Neural progenitor cell (in vitro differentiated cells): ENCODE measurements around the gene INTS1. TPM values are rescaled to one million over a fixed set of nuclear protein-coding genes. Genes with fewer than 3 reads are reported as not detected.

Experiments used
- DNase-seq: peaks from one replicate; pipeline ENCODE4 v3.0.0-alpha.2; 2016; ENCODE audit warnings: low spot score
- H2AFZ ChIP-seq: fragments of 200-600 bp; sonication (generic); replicated peaks from 2 replicates; pipeline ENCODE4 v1.6.1; 2016; ENCODE audit warnings: antibody characterized with exemption
- H3F3A ChIP-seq: fragments of 200-600 bp; sonication (generic); 2 replicates; pipeline ENCODE4 v1.6.1; 2016; ENCODE audit warnings: antibody characterized with exemption, low read depth
- H3K27ac ChIP-seq: fragments of 200-600 bp; sonication (generic); 2 replicates; pipeline ENCODE4 v1.5.1; 2016; ENCODE audit warnings: mild to moderate bottlenecking
- H3K27me3 ChIP-seq: fragments of 200-600 bp; sonication (generic); 2 replicates; pipeline ENCODE4 v1.6.1; 2016; ENCODE audit warnings: mild to moderate bottlenecking, moderate library complexity
- H3K36me3 ChIP-seq: fragments of 200-600 bp; sonication (generic); 2 replicates; pipeline ENCODE4 v1.5.1; 2016
- H3K4me1 ChIP-seq: fragments of 200-600 bp; sonication (generic); 2 replicates; pipeline ENCODE4 v1.6.1; 2016; ENCODE audit warnings: mixed run types
- H3K4me2 ChIP-seq: fragments of 200-600 bp; sonication (generic); 2 replicates; pipeline ENCODE4 v1.6.1; 2016
- H3K4me3 ChIP-seq: fragments of 200-600 bp; sonication (generic); 2 replicates; pipeline ENCODE4 v1.5.1; 2016
- H3K79me2 ChIP-seq: fragments of 200-600 bp; sonication (generic); 2 replicates; pipeline ENCODE4 v1.6.1; 2016; ENCODE audit warnings: low read depth
- H3K9ac ChIP-seq: fragments of 200-600 bp; sonication (generic); 2 replicates; pipeline ENCODE4 v1.6.1; 2016
- H3K9me3 ChIP-seq: fragments of 200-600 bp; sonication (generic); 2 replicates; pipeline ENCODE4 v1.5.1; 2016; ENCODE audit warnings: low read depth
- H4K20me1 ChIP-seq: fragments of 200-600 bp; sonication (generic); 2 replicates; pipeline ENCODE4 v1.6.1; 2016; ENCODE audit warnings: low read depth
- H3K27ac Mint-ChIP-seq: 3 replicates; pipeline ENCODE4 v1.8.0; 2021; ENCODE audit warnings: mixed read lengths
- H3K27me3 Mint-ChIP-seq: 2 replicates; pipeline ENCODE4 v1.8.0; 2022; ENCODE audit warnings: low read depth, mild to moderate bottlenecking, inconsistent platforms, moderate library complexity, mixed read lengths; ENCODE audit not compliant: insufficient read depth
- H3K36me3 Mint-ChIP-seq: 3 replicates; pipeline ENCODE4 v1.8.0; 2021; ENCODE audit warnings: mixed read lengths
- H3K4me1 Mint-ChIP-seq: 3 replicates; pipeline ENCODE4 v1.8.0; 2021; ENCODE audit warnings: mixed read lengths
- H3K4me3 Mint-ChIP-seq: 3 replicates; pipeline ENCODE4 v1.8.0; 2021; ENCODE audit warnings: mild to moderate bottlenecking, moderate library complexity, mixed read lengths
- H3K9me3 Mint-ChIP-seq: 3 replicates; pipeline ENCODE4 v1.8.0; 2020; ENCODE audit warnings: mixed read lengths
- CTCF ChIP-seq: fragments of 200-600 bp; sonication (generic); IDR thresholded peaks from 2 replicates; pipeline ENCODE4 v1.5.1; 2017; ENCODE audit warnings: antibody characterized with exemption, mild to moderate bottlenecking
- EZH2 ChIP-seq: fragments of 200-600 bp; sonication (generic); IDR thresholded peaks from 2 replicates; pipeline ENCODE4 v1.6.1; 2017; ENCODE audit warnings: antibody characterized with exemption, mild to moderate bottlenecking, moderate library complexity
- EZH2phosphoT487 ChIP-seq: fragments of 200-600 bp; sonication (generic); IDR thresholded peaks from 2 replicates; pipeline ENCODE4 v1.6.1; 2017; ENCODE audit warnings: antibody characterized with exemption
- total RNA-seq: library from RNA; depleted of rRNA; stranded (reverse); fragments of >200 nt; gene quantifications from 2 replicates; pipeline ENCODE4 v1.2.3, GENCODE V29; 2015; ENCODE audit warnings: low replicate concordance

Gene INTS1
- total RNA-seq, 1 donor from 2014 or later: 16.5 TPM

DNA sequence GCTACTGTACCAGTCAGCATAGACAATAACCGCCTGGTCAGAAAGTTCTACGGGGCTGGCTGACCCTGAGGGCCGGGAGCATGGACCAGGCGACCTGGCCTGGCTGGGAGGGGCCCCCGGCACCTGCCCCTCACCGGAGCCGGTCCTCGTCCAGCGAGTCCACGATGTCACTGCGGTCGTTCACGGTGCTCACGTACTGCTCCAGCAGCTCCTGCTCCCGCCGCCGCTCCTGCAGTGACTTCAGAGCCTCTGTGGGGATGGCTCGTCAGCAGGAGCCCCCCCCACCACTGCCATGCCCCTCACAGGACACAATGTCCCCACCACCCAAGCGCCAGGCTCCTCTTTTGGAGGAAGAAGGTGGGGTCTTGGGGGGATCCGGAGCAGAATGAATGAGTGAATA is 67.6 kb downstream of the INTS1 start:
- DNase-seq: no peak
- Mint-ChIP-seq H3K4me3 (no peak overlapping the region), H3K27me3 (peaks cover 4% of the 10 kb centered on the region), H3K4me1 (peaks cover 2% of the 10 kb centered on the region), H3K9me3 (peaks cover 2% of the 10 kb centered on the region), H3K27ac (no peak overlapping the region), H3K36me3 (no peaks in the 10 kb centered on the region)
- Histone ChIP-seq H3K9me3 (no peaks in the 10 kb centered on the region), H3K4me3 (no peak overlapping the region), H3K36me3 (no peaks in the 10 kb centered on the region), H3K9ac (no peak overlapping the region), H3K4me1 (no peaks in the 10 kb centered on the region), H4K20me1 (no peaks in the 10 kb centered on the region), H3F3A (peaks cover 10% of the 10 kb centered on the region), H2AFZ (no peak overlapping the region), H3K27me3 (no peaks in the 10 kb centered on the region), H3K27ac (no peak overlapping the region), H3K4me2 (no peak overlapping the region), H3K79me2 (no peaks in the 10 kb centered on the region)
- TF ChIP-seq EZH2 (no peak), EZH2phosphoT487 (no peak), CTCF (no peak)

- no peaks in the 10 kb centered on the region for H4K20me1 ChIP-seq
- Mint-ChIP-seq H3K4me3 (no peak overlapping the region), H3K36me3 (no peaks in the 10 kb centered on the region), H3K27me3 (peaks cover 6% of the 10 kb centered on the region), H3K27ac (no peak overlapping the region), H3K4me1 (peaks cover 2% of the 10 kb centered on the region), H3K9me3 (peaks cover 2% of the 10 kb centered on the region)
- no peaks in the 10 kb centered on the region for H3K27me3 ChIP-seq
- no peak overlapping the region for H3K4me3 ChIP-seq
- peaks cover 10% of the 10 kb centered on the region for H3F3A ChIP-seq
- no peaks in the 10 kb centered on the region for H3K36me3 ChIP-seq
- H3K79me2 ChIP-seq: no peaks in the 10 kb centered on the region
- H2AFZ ChIP-seq: no peak overlapping the region
- no peak overlapping the region for H3K4me2 ChIP-seq
- H3K4me1 ChIP-seq: no peaks in the 10 kb centered on the region
- H3K9ac ChIP-seq: no peak overlapping the region
- H3K9me3 ChIP-seq: no peaks in the 10 kb centered on the region
- TF ChIP-seq CTCF (no peak), EZH2phosphoT487 (no peak), EZH2 (no peak)
- DNase-seq: no peak
- no peak overlapping the region for H3K27ac ChIP-seq
Observed at GRCh38 chr7:1434891-1435670, 69.1 kb downstream of the INTS1 start.

GRCh38 chr7:1434165-1434718 is 69.9 kb downstream of the INTS1 start:
- peaks cover 2% of the 10 kb centered on the region for H3K4me1 Mint-ChIP-seq
- Histone ChIP-seq H3K4me3 (no peak overlapping the region), H3K79me2 (no peaks in the 10 kb centered on the region), H3K9ac (no peak overlapping the region), H3F3A (peaks cover 3% of the 10 kb centered on the region), H3K27ac (no peak overlapping the region), H3K4me2 (no peak overlapping the region), H4K20me1 (no peaks in the 10 kb centered on the region), H3K9me3 (no peaks in the 10 kb centered on the region), H3K36me3 (no peaks in the 10 kb centered on the region), H2AFZ (no peak overlapping the region), H3K4me1 (no peaks in the 10 kb centered on the region), H3K27me3 (no peaks in the 10 kb centered on the region)
- DNase-seq: no peak
- H3K27ac Mint-ChIP-seq: no peak overlapping the region
- H3K36me3 Mint-ChIP-seq: no peaks in the 10 kb centered on the region
- H3K4me3 Mint-ChIP-seq: no peak overlapping the region
- peaks cover 5% of the 10 kb centered on the region for H3K27me3 Mint-ChIP-seq
- TF ChIP-seq EZH2: no peak
- TF ChIP-seq EZH2phosphoT487: no peak
- TF ChIP-seq CTCF: no peak
- peaks cover 2% of the 10 kb centered on the region for H3K9me3 Mint-ChIP-seq
